K562 (cell line): ENCODE measurements around the gene HDAC9. TPM values are rescaled to one million over a fixed set of nuclear protein-coding genes. Genes with fewer than 3 reads are reported as not detected.

Source experiments
- ATAC-seq: fragments of 200-7000 bp; cut with Tn5 transposase; 3 replicates; pipeline ENCODE4 v1.9.1; 2020; ENCODE audit warnings: moderate library complexity
- BruUV-seq: library from RNA; stranded (reverse); fragments of 400-500 nt; replicated peaks from 2 replicates; lab custom pipeline; 2021; lab: Mats Ljungman, UMichigan
- CTCF ChIA-PET: fragments of 300-600 bp; formaldehyde crosslinking; extraction: SDS; loops from one replicate; lab custom pipeline; 2021; ENCODE audit warnings: low intra/inter-chr PET ratio; lab: Yijun Ruan, JAX
- POLR2A ChIA-PET: fragments of 300-600, 350-650 bp; sonication (Branson Sonifier 250); formaldehyde crosslinking; extraction: SDS; loops from one replicate; lab custom pipeline; 2021; ENCODE audit warnings: antibody characterized with exemption, inconsistent platforms; lab: Yijun Ruan, JAX
- DNase-seq, 4 experiments: peaks; one replicate each; pipeline versions ENCODE4 v3.0.0 to v3.0.0-alpha.2; 2011 to 2018; ENCODE audit warnings: low spot score in 3 of 4, mixed read lengths in 3 of 4; ENCODE audit errors: extremely low read depth in 1 of 4
- FAIRE-seq: peaks from 2 replicates; lab custom pipeline; 2011; peaks lifted over from hg19 to GRCh38; lab: Jason Lieb, UNC
- H2AFZ ChIP-seq: 2 replicates; pipeline ENCODE4 v1.6.0; 2011; ENCODE audit warnings: low read depth, low read length, control low read depth, inconsistent platforms
- H3K27ac ChIP-seq: fragments of 200-600 bp; 3 replicates; pipeline ENCODE4 v1.8.0; 2011; ENCODE audit warnings: low read depth, mild to moderate bottlenecking, control low read depth, inconsistent platforms, low read length, moderate library complexity, mixed read lengths; ENCODE audit errors: extremely low read depth
- H3K27me3 ChIP-seq, 2 experiments: fragments of 300-600 bp in 1 of 2; 2 replicates in 1 of 2; 3 replicates in 1 of 2; pipeline versions ENCODE4 v1.6.0 to v1.8.0; 2011; ENCODE audit warnings: inconsistent platforms in 2 of 2, low read length in 2 of 2, mild to moderate bottlenecking in 1 of 2, mixed read lengths in 1 of 2, moderate library complexity in 1 of 2; ENCODE audit not compliant: control insufficient read depth in 2 of 2, insufficient read depth in 2 of 2
- H3K36me3 ChIP-seq: fragments of 300-600 bp; 3 replicates; pipeline ENCODE4 v1.8.0; 2011; ENCODE audit warnings: mild to moderate bottlenecking, low read length, inconsistent platforms; ENCODE audit not compliant: control insufficient read depth, insufficient read depth
- H3K4me1 ChIP-seq, 2 experiments: fragments of 200-600 bp in 1 of 2; replicated peaks in 1 of 2; 2 replicates in 1 of 2; 3 replicates in 1 of 2; pipeline versions ENCODE4 v1.5.1 to v1.8.0; 2011; ENCODE audit warnings: inconsistent platforms in 2 of 2, low read length in 2 of 2, mild to moderate bottlenecking in 1 of 2, mixed read lengths in 1 of 2, moderate library complexity in 1 of 2; ENCODE audit not compliant: control insufficient read depth in 2 of 2, insufficient read depth in 2 of 2
- H3K4me2 ChIP-seq: 2 replicates; pipeline ENCODE4 v1.6.1; 2011; ENCODE audit warnings: low read length, control low read depth, inconsistent platforms, mixed read lengths; ENCODE audit not compliant: insufficient read depth
- H3K4me3 ChIP-seq: fragments of 200-600 bp; sonication (generic), shearing (Covaris generic); 2 replicates; pipeline ENCODE4 v1.5.1; 2016; ENCODE audit warnings: control low read depth, inconsistent platforms
- H3K79me2 ChIP-seq: fragments of 200-600 bp; 3 replicates; pipeline ENCODE4 v1.8.0; 2011; ENCODE audit warnings: low read length, inconsistent platforms; ENCODE audit not compliant: control insufficient read depth, insufficient read depth
- H3K9ac ChIP-seq, 2 experiments: 2 replicates each; pipeline versions ENCODE4 v1.6.0 to v1.6.1; 2011; ENCODE audit warnings: low read depth in 2 of 2, low read length in 2 of 2, control low read depth in 1 of 2, inconsistent platforms in 1 of 2, mild to moderate bottlenecking in 1 of 2, mixed read lengths in 1 of 2; ENCODE audit not compliant: insufficient read depth in 1 of 2
- H3K9me1 ChIP-seq: one replicate; pipeline ENCODE4 v1.6.0; 2011; ENCODE audit warnings: inconsistent platforms, mild to moderate bottlenecking, low read length, moderate library complexity; ENCODE audit not compliant: control insufficient read depth, insufficient read depth
- H3K9me3 ChIP-seq: replicated peaks from 2 replicates; pipeline ENCODE4 v1.5.1; 2011; ENCODE audit warnings: low read depth, low read length, inconsistent platforms; ENCODE audit not compliant: control insufficient read depth, insufficient read depth
- H4K20me1 ChIP-seq: replicated peaks from 2 replicates; pipeline ENCODE4 v1.6.1; 2011; ENCODE audit warnings: low read length, inconsistent platforms, mixed read lengths; ENCODE audit not compliant: control insufficient read depth, insufficient read depth
- FOSL1 ChIP-seq: fragments of 200-800 bp; sonication (Bioruptor generic); conservative IDR thresholded peaks from 2 replicates; pipeline ENCODE4 v1.6.1; 2016; ENCODE audit warnings: missing genetic modification characterization, missing compliant biosample characterization
- MCM7 ChIP-seq, 2 experiments: fragments of 450-650 bp; IDR thresholded peaks; 2 replicates each; pipeline ENCODE4 v1.6.1; 2016 to 2018
- MTA2 ChIP-seq: fragments of 450-650 bp; IDR thresholded peaks from 2 replicates; pipeline ENCODE4 v1.6.1; 2016; ENCODE audit warnings: low read depth
- PRMT5 ChIP-seq: sonication (generic); formaldehyde crosslinking; IDR thresholded peaks from 2 replicates; pipeline ENCODE4 v1.5.0; 2020; ENCODE audit warnings: missing genetic modification reagents
- REST ChIP-seq, 2 experiments: fragments of 450-650 bp; formaldehyde crosslinking in 1 of 2; IDR thresholded peaks; 2 replicates each; pipeline versions ENCODE4 v1.4.0 to v1.6.1; 2014 to 2020; ENCODE audit warnings: mild to moderate bottlenecking in 2 of 2, borderline replicate concordance in 1 of 2, low read depth in 1 of 2
- TCFL5 ChIP-seq: fragments of 250-450 bp; sonication (Bioruptor Pico); conservative IDR thresholded peaks from 2 replicates; pipeline ENCODE4 v1.6.1; 2021; ENCODE audit warnings: mild to moderate bottlenecking, moderate library complexity, matching md5 sums
- XRCC4 ChIP-seq: IDR thresholded peaks from one replicate; pipeline ENCODE4 v1.6.1; 2011; ENCODE audit not compliant: insufficient read depth, insufficient read length; ENCODE audit errors: extremely low read depth
- ZNF23 ChIP-seq: fragments of 250-450 bp; sonication (Bioruptor Pico); IDR thresholded peaks from 2 replicates; pipeline ENCODE4 v1.4.0; 2020; ENCODE audit warnings: mild to moderate bottlenecking
- WGBS: fragments of 100-300 bp; shearing (Covaris generic); methylation state at CpG from one replicate; pipeline ENCODE4 v1.1.6; 2016; ENCODE audit warnings: low coverage, mixed read lengths; ENCODE audit not compliant: insufficient coverage; ENCODE audit errors: missing lambda C conversion rate; 5-methylcytosine and 5-hydroxymethylcytosine counted together
- in situ Hi-C: fragments of 300-500 bp; cut with MboI; formaldehyde crosslinking; loops from 4 replicates; pipeline ENCODE4 v1.15.0; 2018; ENCODE audit warnings: inconsistent platforms, mixed read lengths
- intact Hi-C: fragments of 100-400 bp; cut with micrococcal nuclease; formaldehyde crosslinking; loops from 2 replicates; pipeline ENCODE4 v1.14.2; 2022
- polyA plus RNA-seq, 8 experiments: library from polyadenylated mRNA; depleted of rRNA in 4 of 8; stranded (reverse) in 5 of 8; unstranded in 3 of 8; fragments of >200 nt; fragmentation: Nextera tagmentation in 2 of 8; fragmentation: Illumina TruSeq in 1 of 8; extraction: Ambion mirVana in 2 of 8; extraction: Trizol in 1 of 8; gene quantifications; 2 replicates each; pipeline versions ENCODE4 v1.2.1 to v1.2.3, GENCODE V29; 2011 to 2014; ENCODE audit warnings: inconsistent platforms in 1 of 8, missing spikeins in 1 of 8
- total RNA-seq, 7 experiments: library from RNA; depleted of rRNA in 6 of 7; stranded (reverse); fragments of >200 nt in 6 of 7; fragmentation: Illumina TruSeq in 2 of 7; extraction: Trizol in 2 of 7; gene quantifications; 2 replicates each; pipeline versions ENCODE4 v1.2.1 to v1.2.3, GENCODE V29; 2011 to 2021; ENCODE audit warnings: low replicate concordance in 1 of 7

Gene HDAC9
- total and polyA plus RNA-seq, 9 of the 15 experiments (the other 6 are each of a cell fraction or from before 2014, with no cell fraction given): 0.08 to 0.91 (median 0.33) TPM

- no peak overlapping the region for H3K4me2 ChIP-seq
- DNase-seq (no peak), FAIRE-seq (no peak), ATAC-seq (no peak)
- H3K4me1 ChIP-seq: no peaks in the 10 kb centered on the region
- no peaks in the 10 kb centered on the region for H3K79me2 ChIP-seq
- H3K9ac ChIP-seq: no peak overlapping the region
- no peaks in the 10 kb centered on the region for H3K36me3 ChIP-seq
- no peak overlapping the region for H3K4me3 ChIP-seq
- WGBS: 2% methylated on average over 4 of the region's 4 CpGs
- no peaks in the 10 kb centered on the region for H3K9me1 ChIP-seq
- intact Hi-C loops: no loop called here
- no peak overlapping the region for H2AFZ ChIP-seq
- H4K20me1 ChIP-seq: no peaks in the 10 kb centered on the region
- TF ChIP-seq XRCC4 (no peak), REST (IDR thresholded peaks at IDR 0.05; ENCODE audit: borderline replicate concordance) (no peak), REST (CRISPR knock-in tag; IDR thresholded peaks at IDR 0.05; ENCODE audit: low read depth) (no peak), ZNF23 (no peak), MTA2 (no peak), MCM7 (IDR thresholded peaks at IDR 0.05) (no peak), PRMT5 (CRISPR knock-in tag) (no peak), FOSL1 (no peak), TCFL5 (CRISPR knock-in tag) (no peak)
- peaks cover 4% of the 10 kb centered on the region; the same call in 1 of the 2 replicates for H3K9me3 ChIP-seq
- no peak overlapping the region for H3K27ac ChIP-seq
- no TSS peak for BruUV-seq
- H3K27me3 ChIP-seq: no peaks in the 10 kb centered on the region
- in situ Hi-C loops: no loop called here
- ChIA-PET CTCF (no interaction called here), POLR2A (no interaction called here)
Observed at GRCh38 chr7:18866359-18867036, 370.9 kb downstream of the HDAC9 start.
